ENCODE results near the gene VAMP1. TPM values are rescaled to one million over a fixed set of nuclear protein-coding genes. Genes with fewer than 3 reads are reported as not detected.

Gene VAMP1
- total and polyA plus RNA-seq, 9 of the 15 experiments (the other 6 are each of a cell fraction or from before 2014, with no cell fraction given), result 0.76 to 13.2 (median 4.2) TPM

DNA sequence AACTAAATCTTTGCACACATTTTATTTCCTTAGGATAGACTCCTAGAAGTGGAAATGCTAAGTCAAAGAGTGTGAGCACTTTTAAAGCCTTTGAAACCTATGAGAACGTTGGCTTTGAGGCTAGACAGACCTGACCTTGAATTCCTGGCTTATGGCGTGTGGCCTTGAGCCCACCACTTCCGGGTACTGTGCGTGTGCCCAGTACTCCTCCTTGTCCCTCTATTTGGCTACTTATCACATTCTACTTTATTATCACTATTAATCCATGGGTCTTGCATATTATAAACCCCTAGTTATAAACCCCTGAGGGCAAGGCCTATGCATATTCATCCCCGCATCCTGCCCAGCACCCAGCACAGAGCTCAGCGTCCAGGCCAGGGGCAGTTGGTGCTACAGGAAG lies 51.7 kb downstream of the VAMP1 start (continued):
- TF ChIP-seq, protein P1, sequence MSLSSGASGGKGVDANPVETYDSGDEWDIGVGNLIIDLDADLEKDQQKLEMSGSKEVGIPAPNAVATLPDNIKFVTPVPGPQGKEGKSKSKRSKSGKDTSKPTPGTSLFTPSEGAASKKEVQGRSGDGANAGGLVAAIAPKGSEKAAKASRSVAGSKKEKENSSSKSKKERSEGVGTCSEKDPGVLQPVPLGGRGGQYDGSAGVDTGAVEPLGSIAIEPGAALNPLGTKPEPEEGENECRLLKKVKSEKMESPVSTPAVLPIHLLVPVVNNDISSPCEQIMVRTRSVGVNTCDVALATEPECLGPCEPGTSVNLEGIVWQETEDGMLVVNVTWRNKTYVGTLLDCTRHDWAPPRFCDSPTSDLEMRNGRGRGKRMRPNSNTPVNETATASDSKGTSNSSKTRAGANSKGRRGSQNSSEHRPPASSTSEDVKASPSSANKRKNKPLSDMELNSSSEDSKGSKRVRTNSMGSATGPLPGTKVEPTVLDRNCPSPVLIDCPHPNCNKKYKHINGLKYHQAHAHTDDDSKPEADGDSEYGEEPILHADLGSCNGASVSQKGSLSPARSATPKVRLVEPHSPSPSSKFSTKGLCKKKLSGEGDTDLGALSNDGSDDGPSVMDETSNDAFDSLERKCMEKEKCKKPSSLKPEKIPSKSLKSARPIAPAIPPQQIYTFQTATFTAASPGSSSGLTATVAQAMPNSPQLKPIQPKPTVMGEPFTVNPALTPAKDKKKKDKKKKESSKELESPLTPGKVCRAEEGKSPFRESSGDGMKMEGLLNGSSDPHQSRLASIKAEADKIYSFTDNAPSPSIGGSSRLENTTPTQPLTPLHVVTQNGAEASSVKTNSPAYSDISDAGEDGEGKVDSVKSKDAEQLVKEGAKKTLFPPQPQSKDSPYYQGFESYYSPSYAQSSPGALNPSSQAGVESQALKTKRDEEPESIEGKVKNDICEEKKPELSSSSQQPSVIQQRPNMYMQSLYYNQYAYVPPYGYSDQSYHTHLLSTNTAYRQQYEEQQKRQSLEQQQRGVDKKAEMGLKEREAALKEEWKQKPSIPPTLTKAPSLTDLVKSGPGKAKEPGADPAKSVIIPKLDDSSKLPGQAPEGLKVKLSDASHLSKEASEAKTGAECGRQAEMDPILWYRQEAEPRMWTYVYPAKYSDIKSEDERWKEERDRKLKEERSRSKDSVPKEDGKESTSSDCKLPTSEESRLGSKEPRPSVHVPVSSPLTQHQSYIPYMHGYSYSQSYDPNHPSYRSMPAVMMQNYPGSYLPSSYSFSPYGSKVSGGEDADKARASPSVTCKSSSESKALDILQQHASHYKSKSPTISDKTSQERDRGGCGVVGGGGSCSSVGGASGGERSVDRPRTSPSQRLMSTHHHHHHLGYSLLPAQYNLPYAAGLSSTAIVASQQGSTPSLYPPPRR (CRISPR knock-in tag; IDR thresholded peaks at IDR 0.05; ENCODE audit: borderline replicate concordance), result no peak
- TF ChIP-seq JUND (IDR thresholded peaks at IDR 0.05; ENCODE audit: borderline replicate concordance, low read depth, low read length) (no peak), JUND (tag; IDR thresholded peaks at IDR 0.05; ENCODE audit: borderline replicate concordance, low read depth, low read length) (no peak), NELFE (IDR thresholded peaks at IDR 0.05; ENCODE audit: insufficient read depth, insufficient read length) (no peak), ILF3 (IDR thresholded peaks at IDR 0.05; ENCODE audit: borderline replicate concordance) (no peak), RCOR1 (IDR thresholded peaks at IDR 0.05; ENCODE audit: borderline replicate concordance in 1 of 2, low read depth in 2 of 2, low read length in 2 of 2) (no peak), KAT7 (CRISPR knock-in tag; IDR thresholded peaks at IDR 0.05; ENCODE audit: borderline replicate concordance) (no peak), TEAD4 (IDR thresholded peaks at IDR 0.05; ENCODE audit: low read length) (no peak), TEAD4 (CRISPR knock-in tag; IDR thresholded peaks at IDR 0.05; ENCODE audit: borderline replicate concordance) (no peak), SMAD2 (IDR thresholded peaks at IDR 0.05; ENCODE audit: low read depth, low read length) (no peak)
